ENCODE measurements around the gene PTPN1. TPM values are rescaled to one million over a fixed set of nuclear protein-coding genes. Genes with fewer than 3 reads are reported as not detected.

PTPN1 gene
- total RNA-seq, 6 experiments from 2014 or later = 37.8 to 46.5 (median 45.2) TPM

DNA sequence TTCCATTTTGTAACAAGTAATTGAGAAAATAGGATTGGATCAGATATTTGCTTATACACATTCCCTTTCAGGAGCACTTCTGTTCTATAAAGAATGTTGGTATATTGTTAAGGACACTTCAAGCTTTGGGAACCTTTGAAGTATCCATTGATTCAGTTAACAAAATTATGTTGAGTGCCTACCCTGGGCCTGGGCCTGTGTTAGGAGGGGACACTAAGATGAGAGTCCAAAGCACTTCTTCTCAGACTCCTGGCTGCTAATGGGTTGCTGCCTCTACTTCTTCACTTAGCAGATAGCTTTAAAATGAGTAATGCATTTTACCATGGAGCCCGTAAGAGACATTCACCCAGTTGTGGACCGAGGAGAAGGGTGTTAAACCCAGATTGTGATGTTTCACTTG, 40.3 kb downstream of the PTPN1 start:
- H3K4me3 Mint-ChIP-seq = no peak overlapping the region

GRCh38 chr20:50551288-50551687, 41.1 kb downstream of the PTPN1 start:
- Mint-ChIP-seq H3K27ac (peak overlapping the region; percentile 61), H3K4me3 (no peak overlapping the region; the same call in 1 of the 2 replicates), H3K9me3 (no peaks in the 10 kb centered on the region), H3K36me3 (ENCODE audit: low read depth) (peaks cover 30% of the 10 kb centered on the region), H3K4me1 (ENCODE audit: low read depth) (peaks cover 44% of the 10 kb centered on the region), H3K27me3 (ENCODE audit: insufficient read depth) (no peaks in the 10 kb centered on the region; the same call in 1 of the 2 replicates)
- no peak for DNase-seq
- TF ChIP-seq, protein P1, sequence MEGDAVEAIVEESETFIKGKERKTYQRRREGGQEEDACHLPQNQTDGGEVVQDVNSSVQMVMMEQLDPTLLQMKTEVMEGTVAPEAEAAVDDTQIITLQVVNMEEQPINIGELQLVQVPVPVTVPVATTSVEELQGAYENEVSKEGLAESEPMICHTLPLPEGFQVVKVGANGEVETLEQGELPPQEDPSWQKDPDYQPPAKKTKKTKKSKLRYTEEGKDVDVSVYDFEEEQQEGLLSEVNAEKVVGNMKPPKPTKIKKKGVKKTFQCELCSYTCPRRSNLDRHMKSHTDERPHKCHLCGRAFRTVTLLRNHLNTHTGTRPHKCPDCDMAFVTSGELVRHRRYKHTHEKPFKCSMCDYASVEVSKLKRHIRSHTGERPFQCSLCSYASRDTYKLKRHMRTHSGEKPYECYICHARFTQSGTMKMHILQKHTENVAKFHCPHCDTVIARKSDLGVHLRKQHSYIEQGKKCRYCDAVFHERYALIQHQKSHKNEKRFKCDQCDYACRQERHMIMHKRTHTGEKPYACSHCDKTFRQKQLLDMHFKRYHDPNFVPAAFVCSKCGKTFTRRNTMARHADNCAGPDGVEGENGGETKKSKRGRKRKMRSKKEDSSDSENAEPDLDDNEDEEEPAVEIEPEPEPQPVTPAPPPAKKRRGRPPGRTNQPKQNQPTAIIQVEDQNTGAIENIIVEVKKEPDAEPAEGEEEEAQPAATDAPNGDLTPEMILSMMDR (IDR thresholded peaks at IDR 0.05) = no peak

More for the DNA sequence above, 40.3 kb downstream of the PTPN1 start:
- peak overlapping the region; percentile 61 for H3K27ac Mint-ChIP-seq
- no peaks in the 10 kb centered on the region; the same call in 1 of the 2 replicates for H3K27me3 Mint-ChIP-seq (ENCODE audit: insufficient read depth)
- peaks cover 51% of the 10 kb centered on the region for H3K4me1 Mint-ChIP-seq (ENCODE audit: low read depth)
- no peak for DNase-seq
- H3K36me3 Mint-ChIP-seq (ENCODE audit: low read depth) = peaks cover 33% of the 10 kb centered on the region
- H3K9me3 Mint-ChIP-seq = no peaks in the 10 kb centered on the region
- TF ChIP-seq, protein P1 (IDR thresholded peaks at IDR 0.05) = no peak

- Mint-ChIP-seq H3K27me3 (ENCODE audit: insufficient read depth) (no peaks in the 10 kb centered on the region; the same call in 1 of the 2 replicates), H3K36me3 (ENCODE audit: low read depth) (peaks cover 29% of the 10 kb centered on the region), H3K4me3 (no peak overlapping the region), H3K4me1 (ENCODE audit: low read depth) (peaks cover 42% of the 10 kb centered on the region), H3K27ac (no peak overlapping the region), H3K9me3 (no peaks in the 10 kb centered on the region)
- TF ChIP-seq, protein P1 (IDR thresholded peaks at IDR 0.05) = no peak
- DNase-seq = no peak
Measured at GRCh38 chr20:50552979-50553378, 42.8 kb downstream of the PTPN1 start.

DNA sequence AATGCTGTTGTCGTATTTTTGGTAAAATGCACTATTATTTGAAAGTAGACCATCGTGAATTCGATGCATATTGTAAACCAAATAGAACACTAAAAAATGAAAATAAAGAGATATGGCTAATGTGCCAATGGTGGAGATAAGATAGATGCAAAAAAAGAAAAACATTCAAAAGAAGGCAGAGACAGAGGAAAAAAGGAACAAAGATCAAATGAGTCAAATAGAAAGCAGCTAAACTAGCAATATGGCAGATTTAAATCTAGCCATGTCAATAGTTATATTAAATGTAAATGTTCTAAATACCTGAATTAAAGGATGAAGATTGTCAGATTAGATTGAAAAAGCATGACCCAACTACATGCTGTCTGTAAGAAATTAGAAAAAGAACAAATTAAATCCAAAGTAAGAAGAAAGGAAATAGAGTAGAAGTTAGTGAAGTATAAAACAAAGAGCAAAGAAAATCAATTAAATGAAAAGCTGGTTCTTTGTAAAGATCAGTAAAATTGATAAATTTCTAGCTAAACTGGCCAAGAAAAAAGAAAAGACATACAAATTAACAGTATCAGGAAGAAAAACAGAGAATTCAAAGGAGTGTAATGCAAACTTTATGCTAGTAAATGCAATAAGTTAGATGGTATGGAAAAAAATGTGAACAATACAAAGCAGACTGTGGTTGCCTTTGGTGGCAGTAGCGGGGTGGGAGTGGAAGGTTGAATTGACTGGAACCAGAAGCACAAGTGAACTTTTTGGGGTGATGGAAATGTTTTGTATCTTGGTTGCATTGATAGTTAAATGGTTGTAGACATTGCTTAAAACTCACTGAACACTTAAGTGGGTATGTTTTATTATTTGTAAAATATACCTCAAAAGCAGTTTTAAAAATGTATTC, 44.8 kb downstream of the PTPN1 start:
- DNase-seq = no peak
- H3K4me1 Mint-ChIP-seq (ENCODE audit: low read depth) = peaks cover 50% of the 10 kb centered on the region
- H3K27ac Mint-ChIP-seq = no peak overlapping the region
- peaks cover 40% of the 10 kb centered on the region for H3K36me3 Mint-ChIP-seq (ENCODE audit: low read depth)
- H3K27me3 Mint-ChIP-seq (ENCODE audit: insufficient read depth) = no peaks in the 10 kb centered on the region; the same call in 1 of the 2 replicates
- TF ChIP-seq, protein P1 (IDR thresholded peaks at IDR 0.05) = no peak
- H3K4me3 Mint-ChIP-seq = no peak overlapping the region
- H3K9me3 Mint-ChIP-seq = no peaks in the 10 kb centered on the region

DNA sequence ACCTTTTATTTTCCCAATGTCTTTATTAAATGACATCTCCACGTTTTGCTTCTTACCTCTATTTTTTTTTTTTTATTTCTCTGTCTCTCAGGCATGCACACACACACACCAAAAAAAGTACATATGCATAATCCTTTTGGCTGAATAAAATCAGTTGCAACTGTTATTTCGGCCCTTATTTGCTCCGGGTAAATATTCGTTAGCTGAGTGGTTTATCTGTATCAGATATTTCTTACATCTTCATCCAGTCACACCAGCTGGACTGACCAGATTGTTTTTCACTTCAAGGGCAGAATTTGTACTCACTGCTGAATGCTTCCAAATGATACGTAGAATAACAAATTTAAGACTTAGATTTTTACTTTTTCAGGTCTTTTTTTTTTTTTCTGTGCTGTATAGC, 45.5 kb downstream of the PTPN1 start:
- Mint-ChIP-seq H3K4me1 (ENCODE audit: low read depth) (peaks cover 50% of the 10 kb centered on the region), H3K27me3 (ENCODE audit: insufficient read depth) (no peaks in the 10 kb centered on the region; the same call in 1 of the 2 replicates), H3K4me3 (no peak overlapping the region), H3K36me3 (ENCODE audit: low read depth) (peaks cover 38% of the 10 kb centered on the region), H3K9me3 (no peaks in the 10 kb centered on the region), H3K27ac (no peak overlapping the region)
- no peak for DNase-seq
- TF ChIP-seq, protein P1 (IDR thresholded peaks at IDR 0.05) = no peak

All from HFFc6 (cell line).